Measurements from ENCODE around the gene PIGS. TPM values are rescaled to one million over a fixed set of nuclear protein-coding genes. Genes with fewer than 3 reads are reported as not detected.

PIGS gene
- 39.2 and 50.2 TPM in 2 replicates for total RNA-seq (2014; rRNA removed; shearing (Covaris generic); ENCODE audit: low replicate concordance)

- peaks cover 25% of the 10 kb centered on the region; the same call in 1 of the 2 replicates for H3K36me3 ChIP-seq (ENCODE audit: insufficient read depth, low read length)
- peak within 1 kb of the TSS; percentile 97 for H3K4me3 ChIP-seq (ENCODE audit: low read length)
- peak within 1 kb of the TSS; percentile 89 for H2AFZ ChIP-seq (ENCODE audit: low read length)
- peak within 1 kb of the TSS; percentile 74 for H3K4me2 ChIP-seq (ENCODE audit: low read depth, low read length, poor library complexity, severe bottlenecking)
- peak; percentile 97 for DNase-seq
- peak within 1 kb of the TSS; percentile 68 for H3K27ac ChIP-seq (ENCODE audit: low read length)
- no peaks in the 10 kb centered on the region for H3K27me3 ChIP-seq (ENCODE audit: low read length)
- H3K9me3 ChIP-seq (ENCODE audit: low read length): no peaks in the 10 kb centered on the region
- peaks cover 66% of the 10 kb centered on the region for H3K4me1 ChIP-seq (ENCODE audit: low read length)
- H3K9ac ChIP-seq (ENCODE audit: low read length): peak within 1 kb of the TSS; percentile 98
- no peaks in the 10 kb centered on the region for H3K9me2 ChIP-seq (replicated peaks; ENCODE audit: insufficient read depth, low read length)
- H4K20me1 ChIP-seq (ENCODE audit: insufficient read depth, low read depth, low read length): peaks cover 6% of the 10 kb centered on the region; the same call in 1 of the 2 replicates
- H3K79me2 ChIP-seq (ENCODE audit: low read length): peaks cover 42% of the 10 kb centered on the region
These were observed at the start of gene PIGS for GRCh38 chr17:28571361-28572122. Gene PIGS (minus strand): TSS chr17:28571524. CDS start chr17:28571496, 28 bp downstream.

- H3K27ac ChIP-seq (ENCODE audit: low read length): no peak overlapping the region
- H3K9ac ChIP-seq (ENCODE audit: low read length): no peak overlapping the region
- H3K4me2 ChIP-seq (ENCODE audit: low read depth, low read length, poor library complexity, severe bottlenecking): no peak overlapping the region
- peaks cover 2% of the 10 kb centered on the region for H3K4me1 ChIP-seq (ENCODE audit: low read length)
- peaks cover 77% of the 10 kb centered on the region; the same call in 1 of the 2 replicates for H3K36me3 ChIP-seq (ENCODE audit: insufficient read depth, low read length)
- no peaks in the 10 kb centered on the region for H3K27me3 ChIP-seq (ENCODE audit: low read length)
- DNase-seq: no peak
- H3K79me2 ChIP-seq (ENCODE audit: low read length): peaks cover 6% of the 10 kb centered on the region; the same call in 1 of the 2 replicates
- H3K4me3 ChIP-seq (ENCODE audit: low read length): no peak overlapping the region
- no peaks in the 10 kb centered on the region for H3K9me2 ChIP-seq (replicated peaks; ENCODE audit: insufficient read depth, low read length)
- H2AFZ ChIP-seq (ENCODE audit: low read length): no peak overlapping the region
- H4K20me1 ChIP-seq (ENCODE audit: insufficient read depth, low read depth, low read length): peaks cover 8% of the 10 kb centered on the region; the same call in 1 of the 2 replicates
- H3K9me3 ChIP-seq (ENCODE audit: low read length): no peaks in the 10 kb centered on the region
These were observed 48.7 kb upstream of the PIGS start for GRCh38 chr17:28620010-28620409.

- DNase-seq: no peak
- peaks cover 6% of the 10 kb centered on the region; the same call in 1 of the 2 replicates for H3K79me2 ChIP-seq (ENCODE audit: low read length)
- no peak overlapping the region for H3K9ac ChIP-seq (ENCODE audit: low read length)
- no peak overlapping the region for H3K27ac ChIP-seq (ENCODE audit: low read length)
- peaks cover 2% of the 10 kb centered on the region for H3K4me1 ChIP-seq (ENCODE audit: low read length)
- H3K9me2 ChIP-seq (replicated peaks; ENCODE audit: insufficient read depth, low read length): no peaks in the 10 kb centered on the region
- H2AFZ ChIP-seq (ENCODE audit: low read length): no peak overlapping the region
- H3K27me3 ChIP-seq (ENCODE audit: low read length): no peaks in the 10 kb centered on the region
- H4K20me1 ChIP-seq (ENCODE audit: insufficient read depth, low read depth, low read length): 0 out of 2 replicates have a peak, but pooled peaks cover 5% of the 10 kb centered on the region
- no peak overlapping the region for H3K4me3 ChIP-seq (ENCODE audit: low read length)
- H3K9me3 ChIP-seq (ENCODE audit: low read length): no peaks in the 10 kb centered on the region
- no peak overlapping the region for H3K4me2 ChIP-seq (ENCODE audit: low read depth, low read length, poor library complexity, severe bottlenecking)
- peaks cover 72% of the 10 kb centered on the region; the same call in 1 of the 2 replicates for H3K36me3 ChIP-seq (ENCODE audit: insufficient read depth, low read length)
These were observed 47.1 kb upstream of the PIGS start for GRCh38 chr17:28618464-28618863.

DNA sequence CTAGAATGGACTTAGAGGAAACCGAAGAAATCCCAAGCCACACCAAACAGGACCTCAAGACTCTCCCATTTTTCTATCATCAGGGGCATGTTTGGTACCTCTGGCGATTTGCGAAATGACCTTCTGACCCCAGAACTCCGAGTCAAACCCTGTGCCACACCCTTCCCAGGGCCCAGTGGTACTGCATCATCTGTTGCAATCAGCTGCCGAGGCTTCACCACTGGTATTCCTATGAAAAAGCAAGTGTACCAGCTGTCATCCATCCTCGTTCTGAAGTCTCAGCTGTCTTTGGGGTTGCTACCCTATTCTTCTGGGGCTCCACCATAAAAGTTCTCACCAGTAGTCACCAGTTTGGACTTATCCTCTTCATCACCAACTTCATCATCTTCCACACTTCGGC, 45.0 kb upstream of the PIGS start:
- Histone ChIP-seq H3K9ac (ENCODE audit: low read length) (no peak overlapping the region), H3K4me3 (ENCODE audit: low read length) (no peak overlapping the region), H3K36me3 (ENCODE audit: insufficient read depth, low read length) (peaks cover 70% of the 10 kb centered on the region), H3K9me3 (ENCODE audit: low read length) (no peaks in the 10 kb centered on the region), H3K4me1 (ENCODE audit: low read length) (no peaks in the 10 kb centered on the region; the same call in 1 of the 2 replicates), H2AFZ (ENCODE audit: low read length) (no peak overlapping the region), H4K20me1 (ENCODE audit: insufficient read depth, low read depth, low read length) (0 out of 2 replicates have a peak, but pooled peaks cover 5% of the 10 kb centered on the region), H3K9me2 (replicated peaks; ENCODE audit: insufficient read depth, low read length) (no peaks in the 10 kb centered on the region), H3K27me3 (ENCODE audit: low read length) (no peaks in the 10 kb centered on the region), H3K4me2 (ENCODE audit: low read depth, low read length, poor library complexity, severe bottlenecking) (no peak overlapping the region), H3K27ac (ENCODE audit: low read length) (no peak overlapping the region), H3K79me2 (ENCODE audit: low read length) (0 out of 2 replicates have a peak, but pooled peaks cover 3% of the 10 kb centered on the region)
- no peak for DNase-seq

DNA sequence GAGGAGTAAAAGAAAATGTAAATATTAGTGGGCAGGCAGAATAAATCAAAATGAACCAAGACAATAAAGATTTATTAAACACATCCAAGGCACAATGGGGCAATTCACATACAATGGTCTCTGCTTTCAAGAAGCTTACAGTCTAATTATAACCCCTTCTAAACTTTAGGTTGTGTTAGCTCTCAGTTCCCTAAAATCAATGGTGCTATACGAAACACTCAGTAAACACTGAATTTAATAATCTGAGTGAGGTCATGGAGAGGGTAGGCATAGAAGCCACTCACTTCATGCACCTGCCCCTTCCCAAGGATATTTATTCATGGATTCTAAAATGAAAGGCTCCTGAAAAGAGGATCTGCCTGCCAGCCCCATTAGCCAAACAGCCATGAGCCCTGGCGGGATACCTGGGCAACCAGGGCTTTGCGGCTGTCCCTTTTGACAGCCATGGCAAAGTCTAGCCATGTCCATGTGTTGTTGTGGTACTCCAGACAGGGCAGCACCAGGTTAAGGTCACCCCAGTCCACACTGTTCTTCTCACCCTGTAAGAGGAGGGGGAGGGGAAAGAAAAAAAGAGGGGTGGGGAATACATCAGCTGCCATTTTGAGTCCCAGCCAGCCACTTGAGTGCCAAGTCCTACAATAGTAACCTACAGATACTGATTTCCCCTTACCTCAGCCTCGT, 44.1 kb upstream of the PIGS start:
- Histone ChIP-seq H3K36me3 (ENCODE audit: insufficient read depth, low read length) (peaks cover 62% of the 10 kb centered on the region), H4K20me1 (ENCODE audit: insufficient read depth, low read depth, low read length) (0 out of 2 replicates have a peak, but pooled peaks cover 5% of the 10 kb centered on the region), H2AFZ (ENCODE audit: low read length) (no peak overlapping the region), H3K4me2 (ENCODE audit: low read depth, low read length, poor library complexity, severe bottlenecking) (no peak overlapping the region), H3K9ac (ENCODE audit: low read length) (no peak overlapping the region), H3K79me2 (ENCODE audit: low read length) (no peaks in the 10 kb centered on the region), H3K9me3 (ENCODE audit: low read length) (no peaks in the 10 kb centered on the region), H3K4me1 (ENCODE audit: low read length) (no peaks in the 10 kb centered on the region; the same call in 1 of the 2 replicates), H3K4me3 (ENCODE audit: low read length) (no peak overlapping the region), H3K27ac (ENCODE audit: low read length) (no peak overlapping the region), H3K27me3 (ENCODE audit: low read length) (no peaks in the 10 kb centered on the region), H3K9me2 (replicated peaks; ENCODE audit: insufficient read depth, low read length) (no peaks in the 10 kb centered on the region)
- no peak for DNase-seq

- H3K79me2 ChIP-seq (ENCODE audit: low read length): no peaks in the 10 kb centered on the region
- H3K4me1 ChIP-seq (ENCODE audit: low read length): no peaks in the 10 kb centered on the region; the same call in 1 of the 2 replicates
- DNase-seq: no peak
- peaks cover 53% of the 10 kb centered on the region for H3K36me3 ChIP-seq (ENCODE audit: insufficient read depth, low read length)
- no peak within 1 kb of the TSS for H3K9ac ChIP-seq (ENCODE audit: low read length)
- no peaks in the 10 kb centered on the region for H3K27me3 ChIP-seq (ENCODE audit: low read length)
- no peak within 1 kb of the TSS for H2AFZ ChIP-seq (ENCODE audit: low read length)
- H4K20me1 ChIP-seq (ENCODE audit: insufficient read depth, low read depth, low read length): 0 out of 2 replicates have a peak, but pooled peaks cover 5% of the 10 kb centered on the region
- no peak within 1 kb of the TSS for H3K4me3 ChIP-seq (ENCODE audit: low read length)
- H3K9me3 ChIP-seq (ENCODE audit: low read length): no peaks in the 10 kb centered on the region
- H3K4me2 ChIP-seq (ENCODE audit: low read depth, low read length, poor library complexity, severe bottlenecking): no peak within 1 kb of the TSS
- no peak within 1 kb of the TSS for H3K27ac ChIP-seq (ENCODE audit: low read length)
- H3K9me2 ChIP-seq (replicated peaks; ENCODE audit: insufficient read depth, low read length): no peaks in the 10 kb centered on the region
These were observed 42.6 kb upstream of the PIGS start, which contains the start of gene RSKR for GRCh38 chr17:28613931-28614381. Gene RSKR (minus strand): TSS chr17:28614185. CDS start chr17:28614161, 24 bp downstream.

- no peak overlapping the region for H3K27ac ChIP-seq (ENCODE audit: low read length)
- no peak overlapping the region for H2AFZ ChIP-seq (ENCODE audit: low read length)
- H3K9me3 ChIP-seq (ENCODE audit: low read length): no peaks in the 10 kb centered on the region
- peaks cover 50% of the 10 kb centered on the region for H3K36me3 ChIP-seq (ENCODE audit: insufficient read depth, low read length)
- H3K4me2 ChIP-seq (ENCODE audit: low read depth, low read length, poor library complexity, severe bottlenecking): no peak overlapping the region
- DNase-seq: peak; percentile 77
- H4K20me1 ChIP-seq (ENCODE audit: insufficient read depth, low read depth, low read length): 0 out of 2 replicates have a peak, but pooled peaks cover 5% of the 10 kb centered on the region
- no peaks in the 10 kb centered on the region for H3K9me2 ChIP-seq (replicated peaks; ENCODE audit: insufficient read depth, low read length)
- no peaks in the 10 kb centered on the region; the same call in 1 of the 2 replicates for H3K4me1 ChIP-seq (ENCODE audit: low read length)
- no peaks in the 10 kb centered on the region for H3K27me3 ChIP-seq (ENCODE audit: low read length)
- no peak overlapping the region for H3K9ac ChIP-seq (ENCODE audit: low read length)
- no peaks in the 10 kb centered on the region for H3K79me2 ChIP-seq (ENCODE audit: low read length)
- no peak overlapping the region for H3K4me3 ChIP-seq (ENCODE audit: low read length)
These were observed 41.9 kb upstream of the PIGS start for GRCh38 chr17:28612936-28613872.
